ENCODE results near the gene FAM53B.
"Not testable (repeated sequence)": the region's sequence is repeated elsewhere in the genome, so short reads cannot be mapped to it uniquely, and the experiment has no call there.

The FAM53B gene

DNA sequence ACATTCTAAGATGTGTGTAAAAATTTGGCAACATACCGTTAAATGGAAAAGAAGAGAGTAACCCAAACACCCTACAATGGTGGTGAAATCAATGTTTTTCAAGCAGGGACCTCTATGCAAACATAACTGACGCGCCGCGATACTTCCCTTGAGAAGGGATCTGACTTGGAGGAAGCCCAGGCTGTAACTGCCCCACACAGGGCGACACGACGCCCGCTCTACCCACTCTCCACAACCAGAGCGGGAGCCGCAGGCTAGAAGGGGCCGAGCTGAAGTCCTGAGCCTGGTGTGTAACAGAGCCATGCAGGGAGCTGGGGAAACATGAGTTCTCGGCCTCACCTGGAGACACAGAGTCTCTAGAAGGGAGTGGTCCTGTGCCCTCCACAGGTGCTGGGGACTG, 120.2 kb downstream of the FAM53B start:
- no peak overlapping the region for H3K4me3 ChIP-seq (ENCODE audit: low read depth, low read length)
- DNase-seq (ENCODE audit: low read depth), result no peak

DNA sequence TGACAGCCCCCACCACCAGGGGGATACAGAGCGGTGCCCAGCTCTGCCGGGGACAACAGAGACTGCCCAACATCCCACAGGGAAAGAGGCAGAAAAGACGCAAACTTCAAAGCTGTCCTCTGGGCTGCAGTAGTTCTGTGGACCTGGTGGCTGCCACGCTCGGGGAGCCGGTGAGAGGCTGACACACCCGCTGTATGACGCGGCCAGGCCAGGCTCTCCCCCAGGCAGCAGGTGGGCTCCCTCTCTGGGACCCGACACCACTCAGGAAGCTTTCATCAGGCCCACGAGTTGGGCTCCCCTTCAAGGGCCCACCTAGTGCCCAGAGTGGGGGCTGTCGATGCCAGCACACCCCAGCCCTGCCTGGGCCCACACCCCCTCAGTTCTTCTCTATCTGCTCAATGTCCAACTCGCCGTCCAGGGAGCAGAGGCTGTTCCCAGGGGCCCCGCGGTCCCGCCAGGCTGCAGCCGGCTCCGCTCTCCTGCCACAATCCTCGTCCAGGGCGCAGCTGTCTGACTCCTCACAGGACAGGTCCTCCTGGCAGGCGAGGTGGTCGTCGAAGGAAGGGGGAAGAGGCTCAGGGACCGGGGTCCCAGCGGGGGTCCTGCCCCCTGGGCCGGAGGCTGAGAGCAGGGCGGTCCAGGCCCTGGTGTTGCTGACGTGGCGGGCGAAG, 121.2 kb downstream of the FAM53B start:
- no peak overlapping the region for H3K4me3 ChIP-seq (ENCODE audit: low read depth, low read length)
- no peak for DNase-seq (ENCODE audit: low read depth)

DNA sequence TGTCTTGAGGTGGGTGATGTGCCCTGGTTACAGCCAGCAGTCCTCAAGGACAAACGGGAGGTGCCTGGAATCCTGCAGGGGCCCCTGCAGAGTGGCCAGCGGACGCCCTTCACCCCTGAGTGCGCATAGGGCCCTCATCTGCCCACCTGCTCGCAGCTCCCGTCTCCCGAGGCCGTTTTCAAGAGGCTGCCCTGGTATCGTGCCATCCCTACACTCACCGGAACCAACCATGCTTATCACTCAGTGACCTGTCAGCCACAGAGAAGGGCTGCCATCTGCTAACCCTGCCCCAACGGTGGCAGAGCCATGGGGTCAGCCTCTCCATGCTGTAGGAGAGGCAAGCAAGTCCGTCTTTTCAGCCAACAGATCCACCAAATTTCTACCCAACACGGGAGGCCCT, 122.0 kb downstream of the FAM53B start:
- H3K4me3 ChIP-seq (ENCODE audit: low read depth, low read length), result no peak overlapping the region
- no peak for DNase-seq (ENCODE audit: low read depth)

DNA sequence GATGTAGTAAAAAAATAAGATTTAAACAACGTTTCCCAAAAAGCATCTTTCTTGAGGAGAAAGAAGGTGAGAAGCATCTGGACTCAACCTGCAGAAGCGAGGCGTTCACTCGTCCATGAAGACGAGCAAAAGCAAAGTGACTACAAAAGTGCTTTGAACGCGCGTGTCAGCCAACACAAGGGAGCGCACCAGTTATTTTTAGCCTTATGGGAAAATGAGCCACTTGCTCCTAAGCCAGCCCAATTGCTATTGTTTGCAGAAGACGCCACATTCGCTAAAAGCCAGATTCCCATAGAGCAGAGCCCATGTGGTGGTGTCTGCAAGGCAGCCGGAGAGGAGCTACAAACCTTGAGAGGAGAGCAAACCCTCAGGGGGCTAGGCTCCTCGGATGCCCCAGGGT, 122.5 kb downstream of the FAM53B start:
- no peak overlapping the region for H3K4me3 ChIP-seq (ENCODE audit: low read depth, low read length)
- DNase-seq (ENCODE audit: low read depth), result no peak

DNA sequence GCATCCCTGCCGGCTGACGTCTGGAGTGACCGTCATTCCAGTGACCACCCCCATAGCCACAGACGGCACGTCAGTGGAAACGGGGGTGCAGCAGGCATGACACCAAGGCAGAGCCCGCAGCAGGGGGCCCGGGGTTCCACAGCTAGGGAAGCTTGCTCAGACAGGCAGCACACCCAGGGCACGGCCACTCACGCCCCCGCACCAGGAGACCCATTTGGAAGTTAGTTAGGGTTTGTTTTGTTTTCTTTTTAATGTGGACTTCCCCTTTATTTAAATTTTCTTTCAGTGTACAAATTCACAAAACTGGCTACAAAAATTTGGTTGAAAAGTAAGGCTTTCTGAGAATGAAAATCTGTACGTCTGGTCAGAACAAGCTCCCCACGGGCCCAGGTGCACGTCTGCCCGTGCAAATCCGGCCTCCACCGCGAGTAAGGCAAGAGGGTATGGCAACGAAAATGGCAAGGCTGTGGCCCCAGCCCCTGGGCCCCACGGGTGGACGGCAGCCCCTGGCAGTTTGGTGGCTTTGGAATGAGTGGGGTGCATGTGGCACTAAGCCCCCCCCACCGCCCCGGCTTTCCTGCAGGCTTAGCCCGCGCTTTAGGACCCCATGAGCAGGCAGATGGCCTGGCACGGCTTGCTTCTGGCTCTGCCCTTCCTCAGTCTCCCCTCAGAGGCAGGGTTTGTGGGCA, 124.2 kb downstream of the FAM53B start:
- no peak for DNase-seq (ENCODE audit: low read depth)
- H3K4me3 ChIP-seq (ENCODE audit: low read depth, low read length), result no peak overlapping the region

DNA sequence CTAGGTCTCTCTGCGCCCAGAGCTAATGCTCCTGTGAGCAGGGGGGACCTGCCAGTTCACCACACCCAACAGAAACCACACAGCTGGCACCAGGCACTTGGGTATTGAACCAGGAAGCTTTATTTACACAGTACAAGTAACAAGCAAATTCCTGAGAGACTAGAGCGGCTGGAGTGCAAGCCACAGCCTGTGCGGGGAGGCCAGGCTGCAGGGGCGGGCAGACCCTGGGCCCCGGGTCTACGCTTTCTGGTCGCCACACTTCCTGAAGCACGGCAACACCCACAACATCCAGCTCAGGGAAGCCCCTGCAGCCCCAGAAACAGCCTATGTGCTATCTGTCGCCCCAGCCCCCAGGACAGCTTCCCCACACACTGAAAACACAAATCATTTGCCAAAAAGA, 125.0 kb downstream of the FAM53B start:
- no peak overlapping the region for H3K4me3 ChIP-seq (ENCODE audit: low read depth, low read length)
- DNase-seq (ENCODE audit: low read depth), result no peak

DNA sequence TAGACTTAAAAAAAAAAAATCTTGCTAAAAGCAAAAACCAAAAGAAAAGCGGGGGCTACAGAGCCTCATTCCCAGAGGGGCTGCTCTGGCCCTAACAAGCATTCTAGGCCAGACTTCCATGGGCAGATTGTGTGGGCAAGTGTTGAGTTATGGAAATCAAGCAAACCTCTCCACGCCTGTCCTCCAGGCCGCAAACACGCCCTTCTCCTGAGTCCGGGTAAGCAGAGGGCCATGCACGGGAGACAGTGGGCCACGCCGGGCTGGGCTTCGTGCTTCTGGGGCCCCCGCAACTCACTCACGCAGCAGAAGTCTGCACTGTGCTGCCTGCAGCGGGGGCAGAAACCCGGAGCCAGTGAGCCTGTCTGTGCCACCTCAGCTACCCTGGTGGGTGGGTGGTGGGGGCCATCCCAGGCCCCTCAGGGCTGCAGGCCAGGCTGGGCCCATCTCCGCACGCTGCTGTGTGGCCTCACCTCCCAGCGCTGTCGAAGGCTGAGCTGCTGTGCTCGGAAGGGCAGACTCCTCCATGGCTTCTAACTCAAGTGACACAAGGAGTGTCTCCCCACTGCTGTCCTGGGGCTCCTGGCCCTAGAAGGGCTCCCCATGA, 125.6 kb downstream of the FAM53B start:
- no peak overlapping the region for H3K4me3 ChIP-seq (ENCODE audit: low read depth, low read length)
- DNase-seq (ENCODE audit: low read depth), result no peak

DNA sequence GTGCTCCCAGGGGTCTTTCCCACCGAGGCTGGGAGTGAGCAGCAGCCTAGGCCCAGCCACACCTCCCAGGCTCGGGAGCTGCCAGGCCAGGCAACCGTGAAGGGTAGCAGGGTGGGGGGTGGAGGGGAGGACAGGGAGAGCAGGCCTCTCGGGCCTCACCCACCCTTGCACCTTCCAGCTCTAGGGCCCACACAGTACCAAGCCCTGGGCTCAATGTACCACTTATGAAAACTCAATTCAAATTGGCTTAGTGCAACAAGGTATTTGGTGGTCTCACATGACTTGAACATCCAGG, 127.4 kb downstream of the FAM53B start:
- DNase-seq (ENCODE audit: low read depth), result no peak
- H3K4me3 ChIP-seq (ENCODE audit: low read depth, low read length), result no peak overlapping the region

DNA sequence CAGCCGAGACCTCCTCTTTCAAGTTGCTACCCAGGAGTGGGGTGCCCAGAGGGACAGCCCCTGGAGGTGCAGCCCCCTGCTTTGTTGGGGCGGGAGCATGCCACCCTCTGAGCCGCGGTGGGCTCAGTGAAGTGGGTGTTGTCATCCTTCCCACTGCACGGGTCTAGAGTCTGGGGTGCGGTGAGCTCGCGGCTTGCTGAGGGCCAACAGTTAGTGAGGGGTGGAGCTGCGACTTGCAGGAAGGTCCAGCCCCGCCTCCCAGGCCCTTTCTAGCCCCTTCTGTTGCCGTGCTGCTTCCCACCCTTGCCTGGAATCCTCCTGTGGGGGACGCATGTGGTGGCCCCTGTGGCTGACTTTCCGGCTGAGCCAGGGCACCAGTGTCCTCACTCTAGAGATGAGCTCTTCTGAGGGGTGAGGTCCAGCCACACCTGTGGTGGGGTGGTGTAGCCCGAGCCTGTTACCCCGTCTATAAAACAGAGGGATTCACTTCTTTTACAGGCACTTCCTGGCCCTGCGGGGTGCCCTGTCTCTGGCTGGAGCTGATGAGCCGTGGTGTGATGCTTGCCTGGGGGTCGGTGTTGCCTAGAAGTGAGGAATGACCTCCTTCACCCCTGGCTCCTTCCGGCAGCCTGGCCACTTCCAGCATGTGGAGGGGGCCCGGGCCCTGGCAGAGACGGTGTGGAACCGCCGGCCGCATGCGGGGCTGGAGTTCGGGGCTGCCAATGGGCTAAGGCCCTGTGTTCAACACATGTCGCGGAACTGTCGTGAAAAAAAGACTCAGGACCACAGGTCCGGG, 127.9 kb downstream of the FAM53B start:
- no peak overlapping the region for H3K4me3 ChIP-seq (ENCODE audit: low read depth, low read length)
- no peak for DNase-seq (ENCODE audit: low read depth)

DNA sequence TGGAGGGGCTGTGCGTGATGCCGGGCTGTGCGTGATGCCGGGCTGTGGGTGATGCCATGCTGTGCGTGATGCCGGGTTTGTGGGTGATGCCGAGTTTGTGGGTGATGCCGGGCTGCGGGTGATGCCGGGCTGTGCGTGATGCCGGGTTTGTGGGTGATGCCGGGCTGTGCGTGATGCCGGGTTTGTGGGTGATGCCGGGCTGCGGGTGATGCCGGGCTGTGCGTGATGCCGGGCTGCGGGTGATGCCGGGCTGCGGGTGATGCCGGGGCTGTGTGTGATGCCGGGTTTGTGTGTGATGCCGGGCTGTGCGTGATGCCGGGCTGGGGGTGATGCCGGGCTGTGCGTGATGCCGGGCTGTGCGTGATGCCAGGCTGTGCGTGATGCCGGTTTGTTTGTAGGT, 128.9 kb downstream of the FAM53B start:
- H3K4me3 ChIP-seq (ENCODE audit: low read depth, low read length), result no peak overlapping the region
- DNase-seq (ENCODE audit: low read depth), result no peak

DNA sequence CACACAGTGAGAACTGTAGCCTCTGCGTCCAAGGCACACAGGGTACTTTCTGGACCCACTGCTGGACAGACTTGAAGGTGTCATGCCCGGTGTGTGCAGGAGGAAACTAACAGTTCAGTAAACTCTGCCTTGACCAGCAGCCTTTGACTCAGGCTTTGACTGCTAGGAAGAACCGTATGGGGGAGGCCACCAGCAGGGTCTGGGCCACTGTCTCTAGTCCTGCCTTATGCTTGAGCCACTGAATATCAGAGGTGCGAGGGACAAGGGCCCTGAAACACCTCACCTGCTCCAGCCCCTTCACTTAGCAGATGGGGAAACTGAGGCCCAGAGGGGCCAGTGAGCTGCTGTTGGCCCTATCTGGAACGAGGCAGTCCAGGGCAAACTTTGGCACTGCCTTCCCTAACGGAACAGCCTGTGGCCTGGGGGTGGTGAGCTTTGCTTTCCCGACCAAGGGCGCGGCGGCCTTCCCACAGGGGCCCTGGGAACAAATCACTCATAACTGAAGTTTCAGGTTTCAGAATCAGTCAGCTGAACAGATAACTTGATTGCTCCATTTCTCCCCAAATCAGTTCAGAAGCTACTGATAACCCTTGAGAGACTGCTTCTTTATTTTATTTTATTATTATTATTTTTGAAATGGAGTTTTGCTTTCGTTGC, 130.0 kb downstream of the FAM53B start:
- H3K4me3 ChIP-seq (ENCODE audit: low read depth, low read length), result no peak overlapping the region
- DNase-seq (ENCODE audit: low read depth), result no peak

DNA sequence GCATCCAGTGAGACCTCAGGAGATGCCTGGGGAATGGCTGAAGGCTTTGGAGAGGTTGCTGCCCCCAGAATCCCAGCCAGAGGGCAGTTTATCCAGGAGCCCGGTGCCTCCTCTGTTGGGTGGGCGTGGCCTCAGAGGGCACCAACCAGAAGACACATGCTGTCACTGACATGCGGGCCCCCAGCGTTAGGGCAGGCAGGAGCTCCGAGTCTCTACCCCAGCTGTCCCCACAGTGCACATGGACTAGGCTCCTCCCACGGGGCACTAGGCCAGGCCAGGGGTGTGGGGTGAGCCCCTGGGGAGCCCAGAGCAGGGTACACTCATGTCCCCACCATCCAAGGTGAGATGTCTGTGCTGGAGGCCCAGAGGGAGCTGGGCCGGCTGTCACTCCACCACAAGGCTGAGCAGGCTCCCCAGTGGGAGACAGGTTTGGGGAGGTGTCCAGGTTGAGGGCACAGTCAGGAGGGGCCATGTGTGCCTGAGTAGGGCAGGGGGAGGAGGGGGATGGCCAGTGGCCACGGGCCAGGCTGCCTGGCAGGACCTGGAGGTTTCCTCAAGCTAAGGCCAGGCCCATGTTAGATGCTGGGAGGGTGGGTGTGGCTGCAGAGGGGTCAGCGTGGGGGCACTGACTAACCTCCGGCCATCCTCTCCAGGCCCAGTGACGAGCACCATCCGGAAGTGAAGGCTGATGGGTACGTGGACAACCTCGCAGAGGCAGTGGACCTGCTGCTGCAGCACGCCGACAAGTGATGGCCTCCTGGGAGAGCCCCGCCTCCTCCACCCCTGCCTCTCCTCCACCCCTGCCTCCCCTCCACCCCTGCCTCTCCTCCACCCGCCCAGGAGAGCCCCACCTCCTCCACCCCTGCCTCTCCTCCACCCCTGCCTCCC, 131.3 kb downstream of the FAM53B start:
- DNase-seq (ENCODE audit: low read depth), result no peak
- H3K4me3 ChIP-seq (ENCODE audit: low read depth, low read length), result no peak overlapping the region

DNA sequence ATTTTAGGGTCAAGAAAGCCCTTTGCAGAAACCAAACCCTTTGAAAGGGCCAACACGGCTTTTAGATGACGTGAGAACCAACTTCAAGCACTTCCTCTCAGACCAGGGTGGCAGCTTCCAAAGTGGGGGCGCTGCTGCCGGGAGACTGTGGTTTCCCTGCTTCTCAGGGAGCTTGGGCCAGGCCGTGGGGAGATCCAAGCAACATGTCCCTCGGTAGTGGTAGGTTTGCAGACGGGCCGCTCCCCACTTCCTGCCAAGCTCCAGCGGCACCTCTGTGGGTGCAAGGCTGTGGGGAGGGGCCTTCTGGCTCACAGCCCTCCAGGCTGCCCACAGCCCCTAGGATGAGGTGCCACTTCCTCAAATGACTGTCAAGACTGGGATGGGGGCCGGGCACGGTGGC, 132.4 kb downstream of the FAM53B start:
- H3K4me3 ChIP-seq (ENCODE audit: low read depth, low read length), result no peak overlapping the region
- DNase-seq (ENCODE audit: low read depth), result no peak

DNA sequence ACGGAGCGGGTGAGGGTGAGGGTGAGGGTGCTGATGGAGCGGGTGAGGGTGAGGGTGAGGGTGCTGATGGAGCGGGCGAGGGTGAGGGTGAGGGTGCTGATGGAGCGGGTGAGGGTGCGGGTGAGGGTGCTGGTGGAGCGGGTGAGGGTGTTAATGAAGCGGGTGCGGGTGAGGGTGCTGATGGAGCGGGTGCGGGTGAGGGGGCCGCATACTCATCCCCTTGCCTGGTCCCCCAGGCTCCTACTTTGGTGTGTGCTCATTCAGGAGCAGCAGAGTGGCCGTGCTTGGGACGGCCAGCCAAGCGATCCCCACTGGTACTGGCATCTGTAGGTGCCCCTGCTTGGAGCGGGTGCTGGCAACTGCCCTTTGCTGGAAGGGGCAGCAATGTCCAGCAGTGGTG, 133.3 kb downstream of the FAM53B start:
- not testable (repeated sequence) for DNase-seq (ENCODE audit: low read depth); H3K4me3 ChIP-seq (ENCODE audit: low read depth, low read length)

DNA sequence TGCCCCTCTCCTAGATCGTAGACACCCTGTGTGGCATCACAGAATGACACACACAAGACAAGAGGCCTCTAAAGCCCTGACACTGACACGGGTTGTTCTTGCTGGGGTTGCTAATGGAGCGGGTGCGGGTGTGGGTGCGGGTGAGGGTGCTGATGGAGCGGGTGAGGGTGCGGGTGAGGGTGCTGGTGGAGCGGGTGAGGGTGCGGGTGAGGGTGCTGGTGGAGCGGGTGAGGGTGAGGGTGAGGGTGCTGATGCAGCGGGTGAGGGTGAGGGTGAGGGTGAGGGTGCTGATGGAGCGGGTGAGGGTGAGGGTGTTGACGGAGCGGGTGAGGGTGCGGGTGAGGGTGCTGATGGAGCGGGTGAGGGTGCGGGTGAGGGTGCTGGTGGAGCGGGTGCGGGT, 134.0 kb downstream of the FAM53B start:
- not testable (repeated sequence) for H3K4me3 ChIP-seq (ENCODE audit: low read depth, low read length); DNase-seq (ENCODE audit: low read depth)

DNA sequence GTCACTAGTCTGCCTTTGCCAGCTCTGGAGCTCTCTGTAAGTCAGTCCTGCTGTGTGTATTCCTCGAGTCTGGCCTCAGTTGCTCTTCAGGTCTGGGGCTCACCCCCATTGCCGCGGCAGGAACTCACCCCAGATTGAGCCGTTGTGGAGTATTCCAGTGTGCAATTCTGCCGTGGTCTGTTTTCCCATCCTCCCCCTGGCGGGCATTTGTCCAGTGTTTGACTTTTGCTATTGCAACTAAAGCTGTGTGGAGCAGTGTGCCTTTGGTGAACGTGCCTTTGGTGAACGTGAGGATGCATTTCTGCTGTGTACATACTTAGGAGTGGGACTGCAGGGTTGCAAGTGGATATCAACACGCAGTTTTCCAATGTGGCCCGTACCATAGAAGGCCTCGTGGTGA, 134.5 kb downstream of the FAM53B start:
- DNase-seq (ENCODE audit: low read depth), result no peak
- no peak overlapping the region for H3K4me3 ChIP-seq (ENCODE audit: low read depth, low read length)

DNA sequence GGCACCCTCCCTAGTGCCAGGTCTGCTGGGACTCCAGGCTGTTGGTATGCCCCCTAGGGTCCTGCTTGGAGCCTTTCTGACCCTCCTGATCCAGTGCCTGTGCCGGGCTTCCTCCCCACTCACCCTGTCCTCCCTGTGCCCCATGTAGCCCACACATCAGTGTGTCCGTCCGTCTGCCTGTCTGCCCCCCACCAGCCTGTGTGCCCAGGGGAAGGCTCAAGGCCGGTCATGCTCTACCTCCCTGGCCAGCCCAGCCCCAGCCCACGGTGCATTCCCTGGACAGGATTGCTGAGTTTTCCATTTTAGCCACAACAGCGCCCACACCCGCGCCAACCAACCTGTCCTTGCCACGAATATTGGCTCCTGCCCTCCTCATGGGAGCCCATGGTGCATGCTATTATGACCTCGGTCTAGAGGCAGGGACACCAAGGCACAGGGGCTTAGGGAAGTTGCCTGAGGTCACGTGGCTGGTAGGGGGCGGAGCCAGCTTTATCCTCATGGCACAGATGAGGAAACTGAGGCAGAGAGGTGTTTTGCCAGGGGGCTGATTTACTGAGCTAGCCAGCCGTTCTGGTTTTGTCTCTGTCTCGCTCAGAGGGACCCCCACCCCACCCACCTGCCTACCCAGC, 136.0 kb downstream of the FAM53B start:
- no peak overlapping the region for H3K4me3 ChIP-seq (ENCODE audit: low read depth, low read length)
- DNase-seq (ENCODE audit: low read depth), result no peak

DNA sequence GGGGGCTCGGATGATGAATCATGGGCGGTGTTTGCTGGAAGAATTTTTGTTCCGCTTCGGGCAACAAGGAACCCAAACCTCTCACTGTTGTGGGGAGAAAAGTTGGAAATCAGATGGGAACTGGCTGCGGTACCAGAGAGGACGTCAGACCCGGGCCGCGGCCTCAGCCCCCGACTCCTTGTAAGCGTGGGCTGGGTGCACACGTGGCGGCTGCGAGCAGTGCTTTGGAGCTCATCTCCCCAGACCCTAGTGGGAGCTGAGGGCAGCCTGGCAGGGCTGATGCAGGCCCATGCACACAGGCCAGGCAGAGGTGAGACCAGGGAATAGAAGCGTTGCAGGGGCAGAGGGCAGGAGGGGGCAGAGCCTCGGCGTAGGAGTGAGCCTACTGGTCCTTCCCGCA, 136.5 kb downstream of the FAM53B start:
- no peak overlapping the region for H3K4me3 ChIP-seq (ENCODE audit: low read depth, low read length)
- no peak for DNase-seq (ENCODE audit: low read depth)

DNA sequence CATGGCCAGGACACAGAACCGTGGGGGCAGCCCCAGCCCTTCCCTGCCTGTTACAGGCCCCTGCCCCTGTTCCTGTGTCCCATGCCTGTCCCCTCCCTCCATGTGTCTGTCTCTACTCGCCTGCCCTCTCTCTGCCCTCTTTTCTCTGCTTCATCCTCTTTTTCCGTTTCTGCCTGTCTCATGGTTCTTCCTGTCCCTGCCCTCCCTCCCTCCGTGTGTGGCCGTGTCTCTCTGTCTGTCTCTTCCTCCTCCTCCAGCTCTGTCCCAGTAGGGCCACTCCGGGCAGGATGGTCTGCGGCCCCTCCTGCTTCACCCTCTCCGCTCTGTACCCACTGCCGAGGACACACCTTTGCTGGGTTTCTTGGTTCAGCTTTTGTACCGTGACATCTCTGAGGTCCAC, 137.4 kb downstream of the FAM53B start:
- no peak for DNase-seq (ENCODE audit: low read depth)
- no peak overlapping the region for H3K4me3 ChIP-seq (ENCODE audit: low read depth, low read length)

All from skeletal muscle cell (primary cell).